Astrocyte of the hippocampus (primary cell): Measurements from ENCODE around the gene IGF2R.
A peak's percentile ranks its signal among the peaks of the same experiment; 100 is the strongest.

ENCODE experiments used
- DNase-seq: peaks from one replicate; pipeline ENCODE4 v3.0.0; 2011; ENCODE audit warnings: low read depth, low spot score

IGF2R gene

GRCh38 chr6:160028487-160029275, 59.8 kb downstream of the IGF2R start:
- no peak for DNase-seq

DNA sequence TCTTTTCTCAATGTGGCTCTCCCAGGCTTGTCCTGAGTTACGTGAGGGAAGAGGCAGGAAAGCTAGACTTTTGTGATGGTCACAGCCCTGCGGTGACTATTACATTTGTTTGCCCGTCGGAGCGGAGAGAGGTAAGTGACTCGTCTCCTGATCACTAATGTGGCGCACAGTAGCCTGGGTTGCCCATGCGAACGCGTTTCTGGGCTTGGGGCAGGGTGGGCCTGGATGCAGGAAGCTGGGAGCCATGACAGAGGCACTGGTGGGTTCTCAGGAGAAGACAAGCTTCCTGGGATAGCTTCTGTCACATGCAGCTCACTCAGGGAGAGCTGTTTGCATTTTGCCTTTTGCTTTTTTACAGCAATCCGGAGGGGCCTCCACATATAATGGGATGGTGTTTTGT, 60.6 kb downstream of the IGF2R start:
- peak; percentile 20 for DNase-seq

DNA sequence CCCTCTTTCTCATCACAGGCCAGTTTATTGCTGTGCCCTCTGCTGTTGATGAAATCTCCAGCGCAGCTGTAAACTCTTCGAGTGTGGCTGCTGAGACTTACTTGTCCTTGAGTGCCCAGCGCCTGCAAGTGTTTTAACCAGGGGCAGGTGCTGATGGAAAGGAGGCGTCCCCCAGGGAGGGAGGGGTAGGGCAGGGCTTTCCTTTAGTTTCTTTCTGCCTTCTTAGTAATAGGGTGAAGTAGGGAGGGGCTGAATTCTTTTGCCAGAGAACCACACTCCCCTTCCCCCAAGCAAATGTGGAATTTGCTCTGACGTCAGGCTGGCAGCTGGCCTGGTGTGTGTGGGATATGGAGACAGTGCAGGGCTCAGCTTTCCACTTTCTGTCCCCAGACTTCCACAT, 61.2 kb downstream of the IGF2R start:
- peak; percentile 98 for DNase-seq

DNA sequence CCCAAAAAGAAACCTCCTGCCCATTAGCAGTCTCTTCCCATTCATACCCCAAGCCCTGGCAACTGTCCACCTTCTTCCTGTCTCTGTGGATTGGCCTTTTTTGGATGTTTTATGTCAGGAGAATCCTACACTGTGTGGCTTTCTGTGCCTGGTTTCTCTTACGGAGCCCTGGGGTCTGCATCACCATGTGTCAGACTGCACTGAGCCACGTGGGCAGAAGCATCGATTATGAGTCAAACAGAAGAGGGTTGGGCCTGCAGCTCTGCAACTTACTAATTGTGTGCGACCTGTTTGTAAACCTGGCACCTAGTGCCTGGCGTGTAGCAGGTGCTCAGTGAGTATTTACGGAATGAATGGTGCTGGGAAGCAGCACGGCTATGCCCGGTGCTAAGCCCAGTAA, 62.6 kb downstream of the IGF2R start:
- peak; percentile 40 for DNase-seq

GRCh38 chr6:160031871-160032270, 63.0 kb downstream of the IGF2R start:
- no peak for DNase-seq

DNA sequence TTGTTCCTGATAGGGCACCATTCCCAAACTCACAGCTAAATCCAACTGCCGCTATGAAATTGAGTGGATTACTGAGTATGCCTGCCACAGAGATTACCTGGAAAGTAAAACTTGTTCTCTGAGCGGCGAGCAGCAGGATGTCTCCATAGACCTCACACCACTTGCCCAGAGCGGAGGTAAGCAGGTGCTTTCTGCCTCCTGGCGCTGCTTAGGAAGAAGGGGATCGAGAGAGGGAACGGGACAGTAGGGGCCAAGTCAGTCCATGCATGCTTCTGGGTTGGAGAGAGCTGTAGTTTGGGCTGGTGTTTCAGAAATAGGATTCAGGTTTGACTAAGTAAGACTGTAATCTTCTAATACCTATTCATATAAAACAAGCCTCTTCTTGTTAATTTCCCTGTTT, 63.7 kb downstream of the IGF2R start:
- no peak for DNase-seq

- no peak for DNase-seq
These were observed 65.4 kb downstream of the IGF2R start for GRCh38 chr6:160034036-160034930.

DNA sequence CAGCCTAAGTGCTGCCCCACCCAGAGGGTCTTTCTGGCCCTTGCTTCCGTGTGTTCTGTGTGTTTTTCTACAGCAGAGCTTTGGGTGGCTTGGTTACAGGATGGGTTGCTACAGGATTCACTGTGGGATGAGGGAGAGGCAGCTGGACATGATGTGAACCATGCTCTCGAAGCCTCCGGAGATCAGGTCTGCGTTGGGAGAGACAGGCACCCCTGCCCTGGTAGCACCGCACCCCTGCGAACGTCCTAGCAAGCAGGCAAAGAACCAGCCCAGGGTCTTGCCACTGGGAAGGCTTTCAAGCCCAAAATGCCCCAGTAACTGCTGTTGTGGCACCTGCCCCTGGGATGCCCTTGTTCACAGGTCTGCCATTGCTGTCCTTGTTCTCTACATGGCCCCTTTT, 66.4 kb downstream of the IGF2R start:
- no peak for DNase-seq

GRCh38 chr6:160035693-160036330, 66.9 kb downstream of the IGF2R start:
- DNase-seq, result no peak

DNA sequence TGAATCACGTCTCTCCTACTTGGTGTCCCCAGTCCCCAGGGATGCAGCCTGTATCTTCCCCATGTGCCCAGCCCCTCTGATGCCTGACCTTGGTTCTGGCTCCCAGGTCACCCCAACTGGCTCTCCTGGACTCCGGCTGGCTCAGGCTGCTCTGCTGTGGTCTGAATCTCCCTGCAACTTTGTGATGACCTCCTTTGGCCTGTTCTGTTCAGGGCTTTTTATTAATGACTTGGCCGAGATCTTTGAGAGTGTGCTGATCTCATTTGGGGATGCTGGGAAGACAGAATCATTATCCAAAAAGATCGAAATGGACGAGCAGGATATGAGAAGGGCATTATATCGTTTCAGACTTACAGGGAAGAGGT, 67.4 kb downstream of the IGF2R start:
- DNase-seq, result no peak

DNA sequence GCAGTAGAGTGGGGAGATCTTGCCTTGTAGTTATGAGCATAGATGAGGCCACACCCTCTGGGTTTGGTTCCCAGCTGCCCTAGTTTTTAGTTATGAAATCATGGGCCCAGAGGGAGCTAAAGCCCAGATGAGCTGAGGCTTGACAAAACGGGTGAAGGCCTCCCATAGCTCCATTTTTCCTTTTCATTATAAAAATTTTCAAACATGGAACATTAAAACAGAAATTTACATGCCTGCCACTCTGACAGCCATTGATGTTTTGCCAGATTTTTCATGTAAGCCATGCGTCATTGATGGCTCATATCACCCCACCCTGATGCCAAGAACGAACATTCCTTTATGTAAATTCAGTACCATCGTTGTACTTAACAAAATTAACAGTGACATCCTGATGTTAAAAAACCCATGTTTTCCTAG, 67.9 kb downstream of the IGF2R start:
- DNase-seq, result peak; percentile 46

- DNase-seq, result no peak
These were observed 69.6 kb downstream of the IGF2R start for GRCh38 chr6:160038479-160038878.

DNA sequence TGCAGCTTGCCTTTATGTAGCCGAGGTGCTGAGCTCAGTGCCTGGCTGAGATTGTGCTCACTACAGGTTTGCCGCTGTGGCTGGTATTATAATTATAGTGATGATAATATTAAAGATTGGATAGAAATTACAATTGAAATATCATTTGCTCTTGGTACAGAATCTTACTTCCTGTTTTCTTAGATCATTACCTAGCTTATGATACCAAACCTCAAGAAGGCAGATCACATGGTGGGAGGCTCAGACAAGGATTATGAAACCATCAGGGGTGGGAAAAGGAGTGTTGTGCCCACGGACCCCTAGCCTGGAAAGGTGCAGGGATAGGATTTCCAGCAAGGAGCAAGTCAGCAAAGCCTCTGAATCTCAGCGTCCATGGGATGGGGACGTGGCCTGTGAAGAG, 70.6 kb downstream of the IGF2R start:
- no peak for DNase-seq

DNA sequence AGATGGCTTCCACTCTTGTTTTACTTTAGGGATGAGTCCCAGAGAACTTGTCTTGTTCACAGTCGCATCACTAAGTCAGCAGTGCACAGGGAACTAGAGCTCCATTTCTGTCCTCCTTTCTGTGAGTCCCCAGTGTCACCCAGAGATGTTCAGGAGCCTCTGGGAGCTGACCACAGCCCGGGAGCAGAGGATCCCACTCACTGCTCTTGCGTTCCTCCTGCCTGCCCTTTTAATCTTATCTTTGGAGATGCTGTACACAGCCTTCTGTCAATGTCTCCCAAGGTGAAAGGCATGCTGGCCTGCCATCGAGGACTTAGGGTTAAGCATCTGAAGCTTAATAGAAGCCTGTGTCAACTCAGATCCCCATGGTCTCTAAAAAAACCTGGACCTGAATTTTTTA, 71.2 kb downstream of the IGF2R start:
- no peak for DNase-seq

GRCh38 chr6:160040527-160041264, 71.8 kb downstream of the IGF2R start:
- DNase-seq, result no peak

GRCh38 chr6:160041608-160042007, 72.7 kb downstream of the IGF2R start:
- DNase-seq, result peak; percentile 95

DNA sequence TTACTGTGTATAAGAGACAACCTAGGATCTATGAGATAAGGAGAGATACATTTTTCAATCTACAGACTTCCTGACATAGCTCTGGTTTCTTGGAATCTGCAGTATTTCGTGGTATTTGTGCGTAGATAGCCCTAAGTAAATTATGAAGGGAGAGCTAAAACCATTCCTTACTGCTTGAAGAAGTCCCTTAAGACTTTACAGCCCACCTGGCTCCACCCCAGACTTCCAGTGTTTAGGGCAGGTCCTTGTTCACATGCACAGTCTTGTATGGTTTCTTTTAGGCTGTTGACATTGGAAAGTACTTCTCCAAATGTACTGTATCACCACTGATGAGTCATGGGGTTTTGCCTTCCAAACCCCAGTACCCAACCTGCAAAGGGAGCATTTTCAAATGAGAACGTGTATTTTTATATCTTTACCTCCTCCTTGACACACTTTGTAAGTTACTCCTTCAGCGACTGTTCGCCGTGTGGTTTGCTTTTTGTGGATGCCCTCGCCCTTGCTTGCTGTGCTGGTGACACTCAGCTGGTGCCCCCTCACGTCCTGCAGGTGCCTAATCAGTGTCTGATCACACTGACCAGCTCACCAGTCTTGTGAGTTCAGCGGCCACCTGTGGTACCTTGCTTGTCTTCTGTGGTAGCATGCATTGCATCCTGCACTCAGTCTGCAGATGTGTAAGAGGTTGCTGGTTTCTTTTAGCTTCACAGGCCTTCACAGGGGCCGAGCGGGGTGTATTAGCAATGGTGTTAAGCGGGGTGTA, 73.3 kb downstream of the IGF2R start:
- peak; percentile 57 for DNase-seq

- DNase-seq, result peak; percentile 73
These were observed 74.0 kb downstream of the IGF2R start for GRCh38 chr6:160042788-160043301.

- no peak for DNase-seq
These were observed 74.9 kb downstream of the IGF2R start for GRCh38 chr6:160043784-160044183.

GRCh38 chr6:160044687-160045086, 75.8 kb downstream of the IGF2R start:
- DNase-seq, result no peak

DNA sequence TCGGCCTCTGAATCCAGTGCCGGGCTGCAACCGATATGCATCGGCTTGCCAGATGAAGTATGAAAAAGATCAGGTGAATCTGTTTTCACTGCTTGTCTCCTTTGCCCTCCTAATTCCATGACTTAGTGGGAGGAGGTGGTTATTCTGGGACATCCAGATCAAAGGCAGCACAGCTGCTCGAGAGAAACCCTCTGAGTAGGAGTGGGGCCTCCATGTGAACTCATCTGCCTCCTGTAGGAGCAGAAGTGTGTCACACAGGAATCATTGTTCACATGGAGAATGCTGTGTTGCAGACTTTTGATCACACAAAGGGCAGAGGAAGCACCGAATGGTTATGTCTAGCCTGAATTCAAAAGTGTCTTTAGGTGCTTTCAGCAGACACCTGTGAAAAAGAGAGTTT, 79.6 kb downstream of the IGF2R start:
- no peak for DNase-seq
